Ovary (tissue), 9 donors: ENCODE measurements around the gene SLIT3. TPM values are rescaled to one million over a fixed set of nuclear protein-coding genes. Genes with fewer than 3 reads are reported as not detected.

Source experiments
- DNase-seq, 5 donors: peaks; one replicate each; pipeline ENCODE4 v3.0.0-alpha.2; 2019 to 2020
- H3K27ac ChIP-seq, 2 donors: fragments of 200-600 bp; one replicate each; pipeline versions ENCODE4 v1.5.1 to v1.8.0; 2019 to 2022
- H3K27me3 ChIP-seq: fragments of 200-600 bp; one replicate; pipeline ENCODE4 v1.8.0; 2022
- H3K36me3 ChIP-seq: fragments of 200-600 bp; sonication (generic); one replicate; pipeline ENCODE4 v1.5.1; 2019
- H3K4me1 ChIP-seq: one replicate; pipeline ENCODE4 v1.8.1; 2013; ENCODE audit warnings: mild to moderate bottlenecking, moderate library complexity; ENCODE audit not compliant: insufficient read depth
- H3K4me3 ChIP-seq: fragments of 200-600 bp; sonication (generic); one replicate; pipeline ENCODE4 v1.5.1; 2017
- H3K9me3 ChIP-seq, 2 donors: fragments of 200-600 bp in 1 of 2; sonication (generic) in 1 of 2; one replicate each; pipeline versions ENCODE4 v1.5.1 to v1.8.1; 2013 to 2019; ENCODE audit warnings: mild to moderate bottlenecking in 1 of 2, moderate library complexity in 1 of 2
- CTCF ChIP-seq, 3 donors: fragments of 450-650 bp in 2 of 3; fragments of 200-600 bp in 1 of 3; IDR thresholded peaks; one replicate each; pipeline versions ENCODE4 v1.5.1 to v1.8.0; 2016 to 2022; ENCODE audit warnings: antibody characterized with exemption in 3 of 3, mild to moderate bottlenecking in 1 of 3
- EP300 ChIP-seq: sonication (generic); formaldehyde crosslinking; IDR thresholded peaks from one replicate; pipeline ENCODE4 v1.6.1; 2017; ENCODE audit warnings: antibody characterized with exemption
- POLR2A ChIP-seq: fragments of 450-650 bp; IDR thresholded peaks from one replicate; pipeline ENCODE4 v1.6.1; 2017; ENCODE audit warnings: antibody characterized with exemption, mild to moderate bottlenecking, moderate library complexity
- WGBS, 3 donors: extraction: QIAGEN DNeasy Blood & Tissue Kit in 1 of 3; methylation state at CpG; one replicate each; pipeline versions ENCODE4 v1.1.5 to v1.1.7; 2013 to 2017; 5-methylcytosine and 5-hydroxymethylcytosine counted together
- intact Hi-C, 4 donors: fragments of 100-400 bp; cut with DNase I; formaldehyde crosslinking; loops; one replicate each; pipeline versions ENCODE4 v1.11.0 to v1.15.1; 2022 to 2023
- polyA plus RNA-seq, 2 donors: library from polyadenylated mRNA; stranded (reverse); fragments of 200-250 nt in 1 of 2; fragments of 350-450 nt in 1 of 2; fragmentation: Illumina TruSeq in 1 of 2; extraction: RNeasy Lipid Tissue Mini Kit (QIAGEN cat#74804) in 1 of 2; gene quantifications; one replicate each; pipeline ENCODE4 v1.2.3, GENCODE V29; 2013 to 2014
- total RNA-seq, 7 donors: library from RNA; depleted of rRNA in 2 of 7; stranded (reverse); fragments of >200 nt in 2 of 7; fragmentation: NEBNext Ultra II Directional in 3 of 7; extraction: Animal tissue kit (Norgen Biotek cat#: 25700) in 3 of 7; gene quantifications; one replicate each; pipeline versions ENCODE4 v1.1.0 to v1.2.4, GENCODE V29; 2016 to 2023
- donor health status: DM: no; HTN: no; CAD: no; lungs with moderate emphysema.
- donor health status: DM: no; HTN: no; CAD: no.
- donor health status: Bipolar disorder and iron deficiency.
- donor health status: DM: yes; HTN: yes; CAD: no.
- donor health status: DM: no; HTN: no; CAD: no.
- donor health status: DM: yes; HTN: yes; CAD: no.

Gene SLIT3
- total and polyA plus RNA-seq, 9 donors, result 10.3 to 106 (median 24.4) TPM

GRCh38 chr5:169121630-169122420 lies 179.1 kb downstream of the SLIT3 start:
- Histone ChIP-seq H3K4me3 (no peak overlapping the region), H3K36me3 (no peaks in the 10 kb centered on the region), H3K27me3 (no peaks in the 10 kb centered on the region), H3K27ac (no peak overlapping the region), H3K4me1 (no peaks in the 10 kb centered on the region), H3K9me3 (no peaks in the 10 kb centered on the region)
- DNase-seq, result no peak
- 64 to 75% (median 70%) methylated on average over 5 of the region's 5 CpGs for WGBS, 3 donors
- TF ChIP-seq POLR2A (no peak), EP300 (no peak), CTCF (IDR thresholded peaks at IDR 0.05) (no peak)
- intact Hi-C loops, result no loop called here

- WGBS, 3 donors, result 44 to 70% (median 60%) methylated on average over 6 of the region's 6 CpGs
- Histone ChIP-seq H3K27ac (no peak overlapping the region), H3K4me3 (no peak overlapping the region), H3K9me3 (no peaks in the 10 kb centered on the region), H3K4me1 (no peaks in the 10 kb centered on the region), H3K27me3 (no peaks in the 10 kb centered on the region), H3K36me3 (no peaks in the 10 kb centered on the region)
- no peak for DNase-seq
- intact Hi-C loops, result no loop called here
- no peak for TF ChIP-seq POLR2A
- no peak for TF ChIP-seq EP300
- TF ChIP-seq CTCF (IDR thresholded peaks at IDR 0.05), result no peak
Measured at GRCh38 chr5:169119288-169120048, 181.5 kb downstream of the SLIT3 start.

- intact Hi-C loops, result no loop called here
- no peak for DNase-seq
- no peaks in the 10 kb centered on the region for H3K4me1 ChIP-seq
- 71 to 80% (median 78%) methylated on average over 6 of the region's 6 CpGs for WGBS, 3 donors
- no peaks in the 10 kb centered on the region for H3K9me3 ChIP-seq
- H3K27me3 ChIP-seq, result no peaks in the 10 kb centered on the region
- TF ChIP-seq CTCF (IDR thresholded peaks at IDR 0.05) (no peak), POLR2A (no peak), EP300 (no peak)
- H3K27ac ChIP-seq, result no peak overlapping the region
- H3K4me3 ChIP-seq, result no peak overlapping the region
- H3K36me3 ChIP-seq, result no peaks in the 10 kb centered on the region
Measured at GRCh38 chr5:169116961-169117461, 183.9 kb downstream of the SLIT3 start.

GRCh38 chr5:169115461-169116124 lies 185.3 kb downstream of the SLIT3 start:
- no peak overlapping the region for H3K4me3 ChIP-seq
- no peaks in the 10 kb centered on the region for H3K27me3 ChIP-seq
- TF ChIP-seq POLR2A (no peak), CTCF (IDR thresholded peaks at IDR 0.05) (no peak), EP300 (no peak)
- 80 to 88% (median 83%) methylated on average over 6 of the region's 6 CpGs for WGBS, 3 donors
- H3K27ac ChIP-seq, result no peak overlapping the region
- intact Hi-C loops, result no loop called here
- no peaks in the 10 kb centered on the region for H3K4me1 ChIP-seq
- no peaks in the 10 kb centered on the region for H3K9me3 ChIP-seq
- no peaks in the 10 kb centered on the region for H3K36me3 ChIP-seq
- no peak for DNase-seq
